ENCODE measurements around the gene LRRC58. TPM values are rescaled to one million over a fixed set of nuclear protein-coding genes. Genes with fewer than 3 reads are reported as not detected.

The LRRC58 gene
- total RNA-seq, 1 experiment from 2014 or later: 34.8 TPM

DNA sequence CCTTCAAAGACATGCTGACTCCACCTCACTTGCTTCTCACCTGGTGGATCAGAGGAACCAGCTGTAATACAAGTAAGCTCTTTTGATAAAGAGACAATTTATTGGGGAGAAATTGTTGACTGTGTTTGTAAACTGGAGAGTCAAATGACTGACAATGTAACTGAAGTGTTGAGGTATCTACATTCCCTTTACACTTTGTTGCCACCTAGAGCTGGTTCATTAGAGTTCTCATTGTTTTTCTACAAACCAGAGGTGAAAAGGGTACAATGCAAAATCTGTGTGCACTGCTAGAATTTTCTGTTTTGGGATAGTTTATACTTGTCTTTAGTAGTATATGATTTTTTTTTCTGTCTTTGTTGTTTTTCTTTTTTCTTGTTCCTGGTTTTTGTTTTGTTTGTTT, 8.7 kb upstream of the LRRC58 start:
- POLR2A ChIA-PET: interaction anchor here (0.9 kb wide), 1 partner anchor 8 kb away, joined by 3 read pairs; the partner anchor contains the start of gene LRRC58
- Histone ChIP-seq H3K9me2 (ENCODE audit: insufficient read depth) (no peaks in the 10 kb centered on the region), H4K20me1 (ENCODE audit: insufficient read depth) (no peaks in the 10 kb centered on the region), H3K4me3 (replicated peaks in 1 of 2; ENCODE audit: low read depth in 1 of 2, low read length in 2 of 2) (no peak overlapping the region), H3K9me3 (ENCODE audit: control insufficient read depth in 1 of 2, insufficient read depth in 1 of 2, low read depth in 1 of 2, low read length in 2 of 2) (no peaks in the 10 kb centered on the region), H3K79me2 (ENCODE audit: insufficient read depth, low read length) (no peaks in the 10 kb centered on the region), H2AFZ (ENCODE audit: low read depth, low read length, poor library complexity, severe bottlenecking) (no peak overlapping the region), H3K27me3 (ENCODE audit: insufficient read depth, low read length) (no peaks in the 10 kb centered on the region), H3K27ac (ENCODE audit: low read depth, low read length) (no peak overlapping the region), H3K36me3 (ENCODE audit: control insufficient read depth in 1 of 2, insufficient read depth in 2 of 2, low read length in 2 of 2) (no peaks in the 10 kb centered on the region), H3K9ac (ENCODE audit: low read length) (no peak overlapping the region), H3K4me1 (ENCODE audit: control insufficient read depth in 1 of 2, insufficient read depth in 2 of 2, low read length in 2 of 2) (no peaks in the 10 kb centered on the region), H3K4me2 (ENCODE audit: low read length) (no peak overlapping the region)
- DNase-seq (ENCODE audit: low read depth, low spot score) (no peak), ATAC-seq (peak; percentile 32; the same call in 1 of the 2 replicates)
- RAD21 ChIA-PET (ENCODE audit: low non-redundant PET in 1 of 2, low total read pairs in 2 of 2, uncharacterized antibody in 2 of 2, unreplicated experiment in 2 of 2): no interaction called here
- CTCF ChIA-PET: interaction anchor here (1.1 kb wide), 1 partner anchor 113 kb away, joined by 4 read pairs; no protein-coding TSS in a partner anchor
- TF ChIP-seq SIN3A (IDR thresholded peaks at IDR 0.05; ENCODE audit: low read depth) (no peak), POLR2AphosphoS5 (IDR thresholded peaks at IDR 0.05; ENCODE audit: low read depth, low read length) (no peak), RAD21 (IDR thresholded peaks at IDR 0.05; ENCODE audit: low read depth) (peak; percentile 48; the same call in 1 of the 2 replicates), EZH2 (IDR thresholded peaks at IDR 0.05) (no peak), SRF (IDR thresholded peaks at IDR 0.05; ENCODE audit: low read depth) (no peak), JUND (IDR thresholded peaks at IDR 0.05) (no peak), CBX3 (IDR thresholded peaks at IDR 0.05; ENCODE audit: low read depth) (no peak)
- TF ChIP-seq, protein P1, sequence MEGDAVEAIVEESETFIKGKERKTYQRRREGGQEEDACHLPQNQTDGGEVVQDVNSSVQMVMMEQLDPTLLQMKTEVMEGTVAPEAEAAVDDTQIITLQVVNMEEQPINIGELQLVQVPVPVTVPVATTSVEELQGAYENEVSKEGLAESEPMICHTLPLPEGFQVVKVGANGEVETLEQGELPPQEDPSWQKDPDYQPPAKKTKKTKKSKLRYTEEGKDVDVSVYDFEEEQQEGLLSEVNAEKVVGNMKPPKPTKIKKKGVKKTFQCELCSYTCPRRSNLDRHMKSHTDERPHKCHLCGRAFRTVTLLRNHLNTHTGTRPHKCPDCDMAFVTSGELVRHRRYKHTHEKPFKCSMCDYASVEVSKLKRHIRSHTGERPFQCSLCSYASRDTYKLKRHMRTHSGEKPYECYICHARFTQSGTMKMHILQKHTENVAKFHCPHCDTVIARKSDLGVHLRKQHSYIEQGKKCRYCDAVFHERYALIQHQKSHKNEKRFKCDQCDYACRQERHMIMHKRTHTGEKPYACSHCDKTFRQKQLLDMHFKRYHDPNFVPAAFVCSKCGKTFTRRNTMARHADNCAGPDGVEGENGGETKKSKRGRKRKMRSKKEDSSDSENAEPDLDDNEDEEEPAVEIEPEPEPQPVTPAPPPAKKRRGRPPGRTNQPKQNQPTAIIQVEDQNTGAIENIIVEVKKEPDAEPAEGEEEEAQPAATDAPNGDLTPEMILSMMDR (IDR thresholded peaks at IDR 0.05 in 2 of 3, conservative IDR thresholded peaks at IDR 0.05 in 1 of 3; ENCODE audit: borderline replicate concordance in 1 of 3, insufficient read depth in 1 of 3, low read depth in 2 of 3, low read length in 2 of 3): 0 out of 6 replicates have a peak, but pooled peaks of 2 of the 3 experiments have one; percentile 10 to 16
- TF ChIP-seq, protein P2, sequence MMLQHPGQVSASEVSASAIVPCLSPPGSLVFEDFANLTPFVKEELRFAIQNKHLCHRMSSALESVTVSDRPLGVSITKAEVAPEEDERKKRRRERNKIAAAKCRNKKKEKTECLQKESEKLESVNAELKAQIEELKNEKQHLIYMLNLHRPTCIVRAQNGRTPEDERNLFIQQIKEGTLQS (IDR thresholded peaks at IDR 0.05): no peak
- intact Hi-C loops (cut with micrococcal nuclease): loop anchor here (1.0 kb wide), 1 partner anchor 114 kb away; no protein-coding TSS in a partner anchor
- no TSS peak for BruUV-seq (replicated peaks)

All from HCT116 (cell line).